HT1080 (cell line): ENCODE data around the gene SMTN. TPM values are rescaled to one million over a fixed set of nuclear protein-coding genes. Genes with fewer than 3 reads are reported as not detected.

Experiments
- DNase-seq: peaks from one replicate; pipeline ENCODE4 v3.0.0-alpha.2; 2015; ENCODE audit warnings: low read depth
- total RNA-seq: library from RNA; depleted of rRNA; stranded (reverse); fragments of >200 nt; shearing (Covaris generic); gene quantifications from 2 replicates; pipeline ENCODE4 v1.2.3, GENCODE V29; 2014; rRNA removed

SMTN gene
- total RNA-seq, 1 experiment from 2014 or later: 96.3 TPM

GRCh38 chr22:31148953-31149627 is 68.0 kb downstream of the SMTN start:
- peak; percentile 68 for DNase-seq

- no peak for DNase-seq
Measured at GRCh38 chr22:31150615-31151014, 69.5 kb downstream of the SMTN start.

- DNase-seq: no peak
Measured at GRCh38 chr22:31151872-31152271, 70.8 kb downstream of the SMTN start.

GRCh38 chr22:31153357-31153756 is 72.2 kb downstream of the SMTN start:
- no peak for DNase-seq

Other genes starting within 250 kb of the SMTN start
- 24.8 and 27.4 TPM in 2 replicates for gene MORC2, start 112.5 kb upstream of the SMTN start, total RNA-seq
- gene TUG1, start 112.1 kb upstream of the SMTN start, total RNA-seq: 31.0 and 40.4 TPM in 2 replicates
- 11.0 and 15.9 TPM in 2 replicates for gene SELENOM, start 26.2 kb downstream of the SMTN start, total RNA-seq
- 0.23 and 0.88 TPM in 2 replicates for gene INPP5J, start 41.6 kb downstream of the SMTN start, total RNA-seq
- gene PLA2G3, start 59.2 kb downstream of the SMTN start, total RNA-seq: 0.17 and 0.37 TPM in 2 replicates
- gene RNF185, start 78.9 kb downstream of the SMTN start, total RNA-seq: 18.5 and 20.4 TPM in 2 replicates
- gene LIMK2, start 131.0 kb downstream of the SMTN start, total RNA-seq: 18.7 and 19.9 TPM in 2 replicates
- gene PIK3IP1, start 211.2 kb downstream of the SMTN start, total RNA-seq: 1.1 and 1.3 TPM in 2 replicates